DND-41 (cell line): ENCODE measurements around the gene LIMD2.

Experiments
- EZH2 ChIP-seq: IDR thresholded peaks from 3 replicates; pipeline ENCODE4 v1.6.1; 2012; ENCODE audit warnings: borderline replicate concordance, low read depth, mild to moderate bottlenecking, moderate library complexity, low read length, inconsistent platforms; ENCODE audit not compliant: severe bottlenecking
- TF ChIP-seq, protein P1 (sequence below): IDR thresholded peaks from 2 replicates; pipeline ENCODE4 v1.5.1; 2012; ENCODE audit warnings: borderline replicate concordance, low read length, moderate library complexity, mild to moderate bottlenecking; ENCODE audit not compliant: poor library complexity, severe bottlenecking; ENCODE audit errors: extremely low read depth

DNA sequence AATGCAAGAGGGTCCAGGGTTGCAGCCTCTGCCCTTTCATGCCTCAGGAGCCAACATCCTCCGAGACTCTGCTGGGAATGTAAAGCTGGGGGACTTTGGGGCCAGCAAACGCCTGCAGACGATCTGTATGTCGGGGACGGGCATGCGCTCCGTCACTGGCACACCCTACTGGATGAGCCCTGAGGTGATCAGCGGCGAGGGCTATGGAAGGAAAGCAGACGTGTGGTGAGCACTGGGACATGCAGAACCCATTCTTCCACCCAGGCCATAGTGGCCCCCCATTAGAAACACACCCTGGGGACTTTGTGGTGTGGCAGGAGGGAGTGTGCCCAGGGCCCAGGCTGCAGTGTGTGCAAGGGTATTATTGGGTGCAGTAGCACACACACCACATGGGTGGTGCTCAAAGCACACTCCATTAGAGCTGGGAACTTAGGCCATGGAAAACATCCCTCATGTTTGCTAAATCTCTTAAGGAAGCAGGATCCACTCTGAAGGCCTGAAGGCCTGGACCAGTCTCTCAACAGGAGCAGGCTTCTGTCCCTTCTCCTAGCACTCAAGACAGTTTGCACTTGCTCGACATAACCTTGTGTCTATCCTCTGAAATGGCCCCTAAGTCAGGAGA lies 7.6 kb downstream of the LIMD2 start:
- TF ChIP-seq, protein P1, sequence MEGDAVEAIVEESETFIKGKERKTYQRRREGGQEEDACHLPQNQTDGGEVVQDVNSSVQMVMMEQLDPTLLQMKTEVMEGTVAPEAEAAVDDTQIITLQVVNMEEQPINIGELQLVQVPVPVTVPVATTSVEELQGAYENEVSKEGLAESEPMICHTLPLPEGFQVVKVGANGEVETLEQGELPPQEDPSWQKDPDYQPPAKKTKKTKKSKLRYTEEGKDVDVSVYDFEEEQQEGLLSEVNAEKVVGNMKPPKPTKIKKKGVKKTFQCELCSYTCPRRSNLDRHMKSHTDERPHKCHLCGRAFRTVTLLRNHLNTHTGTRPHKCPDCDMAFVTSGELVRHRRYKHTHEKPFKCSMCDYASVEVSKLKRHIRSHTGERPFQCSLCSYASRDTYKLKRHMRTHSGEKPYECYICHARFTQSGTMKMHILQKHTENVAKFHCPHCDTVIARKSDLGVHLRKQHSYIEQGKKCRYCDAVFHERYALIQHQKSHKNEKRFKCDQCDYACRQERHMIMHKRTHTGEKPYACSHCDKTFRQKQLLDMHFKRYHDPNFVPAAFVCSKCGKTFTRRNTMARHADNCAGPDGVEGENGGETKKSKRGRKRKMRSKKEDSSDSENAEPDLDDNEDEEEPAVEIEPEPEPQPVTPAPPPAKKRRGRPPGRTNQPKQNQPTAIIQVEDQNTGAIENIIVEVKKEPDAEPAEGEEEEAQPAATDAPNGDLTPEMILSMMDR, result peak; percentile 32
- TF ChIP-seq EZH2, result no peak
